HCT116 (cell line): ENCODE results near the gene MITD1. TPM values are rescaled to one million over a fixed set of nuclear protein-coding genes. Genes with fewer than 3 reads are reported as not detected.
A peak's percentile ranks its signal among the peaks of the same experiment; 100 is the strongest.

Experiments used
- ATAC-seq: fragments of 200-7000 bp; cut with Tn5 transposase; 2 replicates; pipeline ENCODE4 v1.9.1; 2020; ENCODE audit warnings: mild to moderate bottlenecking, moderate library complexity
- BruUV-seq: library from RNA; stranded (reverse); fragments of 400-500 nt; replicated peaks from 2 replicates; lab custom pipeline; 2021; lab: Mats Ljungman, UMichigan
- CTCF ChIA-PET: fragments of 300-600 bp; sonication (Branson Sonifier 250); formaldehyde crosslinking; loops from one replicate; lab custom pipeline; 2021; ENCODE audit warnings: antibody characterized with exemption; lab: Charles Lee
- POLR2A ChIA-PET: fragments of 300-600, 350-600 bp; sonication (Branson Sonifier 250); formaldehyde crosslinking; loops from one replicate; lab custom pipeline; 2021; ENCODE audit warnings: antibody characterized with exemption; lab: Charles Lee
- RAD21 ChIA-PET, 2 experiments: fragments of 300-600 bp; sonication (Branson Sonifier 250); formaldehyde crosslinking; loops; one replicate each; lab custom pipeline; 2023; ENCODE audit warnings: low total read pairs in 2 of 2; ENCODE audit not compliant: uncharacterized antibody in 2 of 2, unreplicated experiment in 2 of 2, low non-redundant PET in 1 of 2; lab: Charles Lee
- DNase-seq: peaks from one replicate; pipeline ENCODE4 v3.0.0-alpha.2; 2010; ENCODE audit warnings: low read depth, low spot score
- H2AFZ ChIP-seq: fragments of 200-600 bp; shearing (Covaris generic), sonication (generic); 2 replicates; pipeline ENCODE4 v1.6.1; 2017; ENCODE audit warnings: low read depth, mixed run types, mixed read lengths, antibody characterized with exemption, low read length; ENCODE audit not compliant: poor library complexity, severe bottlenecking
- H3K27ac ChIP-seq: 2 replicates; pipeline ENCODE4 v1.5.1; 2012; ENCODE audit warnings: low read depth, low read length
- H3K27me3 ChIP-seq: fragments of 200-600 bp; sonication (generic); 2 replicates; pipeline ENCODE4 v1.6.1; 2016; ENCODE audit warnings: mixed run types, low read length, mixed read lengths; ENCODE audit not compliant: insufficient read depth
- H3K36me3 ChIP-seq, 2 experiments: fragments of 200-500 bp in 1 of 2; fragments of 200-600 bp in 1 of 2; sonication (Bioruptor generic) in 1 of 2; sonication (generic) in 1 of 2; 2 replicates each; pipeline versions ENCODE4 v1.5.1 to v1.6.1; 2014 to 2016; ENCODE audit warnings: low read length in 2 of 2, inconsistent platforms in 1 of 2, mixed read lengths in 1 of 2, mixed run types in 1 of 2; ENCODE audit not compliant: insufficient read depth in 2 of 2, control insufficient read depth in 1 of 2
- H3K4me1 ChIP-seq, 2 experiments: fragments of 200-600 bp in 1 of 2; sonication (generic) in 1 of 2; 2 replicates each; pipeline versions ENCODE4 v1.5.1 to v1.6.1; 2012 to 2017; ENCODE audit warnings: low read length in 2 of 2, inconsistent platforms in 1 of 2, mild to moderate bottlenecking in 1 of 2, mixed read lengths in 1 of 2, mixed run types in 1 of 2, moderate library complexity in 1 of 2; ENCODE audit not compliant: insufficient read depth in 2 of 2, control insufficient read depth in 1 of 2
- H3K4me2 ChIP-seq: fragments of 200-600 bp; sonication (generic); 2 replicates; pipeline ENCODE4 v1.6.1; 2017; ENCODE audit warnings: mixed run types, low read length, mixed read lengths
- H3K4me3 ChIP-seq, 2 experiments: fragments of 200-600 bp in 1 of 2; sonication (generic) in 1 of 2; replicated peaks in 1 of 2; 2 replicates each; pipeline ENCODE4 v1.5.1; 2011 to 2016; ENCODE audit warnings: low read length in 2 of 2, control low read depth in 1 of 2, low read depth in 1 of 2, mild to moderate bottlenecking in 1 of 2, mixed read lengths in 1 of 2, mixed run types in 1 of 2
- H3K79me2 ChIP-seq: fragments of 200-600 bp; sonication (generic); 2 replicates; pipeline ENCODE4 v1.6.1; 2017; ENCODE audit warnings: mild to moderate bottlenecking, mixed run types, low read length, moderate library complexity, mixed read lengths; ENCODE audit not compliant: insufficient read depth
- H3K9ac ChIP-seq: fragments of 200-600 bp; sonication (generic); 2 replicates; pipeline ENCODE4 v1.6.1; 2016; ENCODE audit warnings: low read length, mixed read lengths
- H3K9me2 ChIP-seq: fragments of 200-600 bp; sonication (generic), shearing (Covaris generic); 2 replicates; pipeline ENCODE4 v1.6.1; 2017; ENCODE audit warnings: mixed run types, mild to moderate bottlenecking, moderate library complexity; ENCODE audit not compliant: insufficient read depth
- H3K9me3 ChIP-seq, 2 experiments: fragments of 200-500 bp in 1 of 2; fragments of 200-600 bp in 1 of 2; sonication (Bioruptor generic) in 1 of 2; sonication (generic) in 1 of 2; 2 replicates each; pipeline ENCODE4 v1.6.1; 2014 to 2017; ENCODE audit warnings: low read length in 2 of 2, mixed read lengths in 2 of 2, inconsistent platforms in 1 of 2, low read depth in 1 of 2, mild to moderate bottlenecking in 1 of 2, mixed run types in 1 of 2, moderate library complexity in 1 of 2; ENCODE audit not compliant: control insufficient read depth in 1 of 2, insufficient read depth in 1 of 2
- H4K20me1 ChIP-seq: fragments of 200-600 bp; sonication (generic), shearing (Covaris generic); 2 replicates; pipeline ENCODE4 v1.6.1; 2017; ENCODE audit warnings: mixed run types, mild to moderate bottlenecking, moderate library complexity; ENCODE audit not compliant: insufficient read depth
- EGR1 ChIP-seq: IDR thresholded peaks from 2 replicates; pipeline ENCODE4 v1.6.1; 2012; ENCODE audit warnings: low read depth
- EZH2phosphoT487 ChIP-seq: fragments of 200-600 bp; IDR thresholded peaks from 2 replicates; pipeline ENCODE4 v1.6.1; 2018; ENCODE audit warnings: antibody characterized with exemption, borderline replicate concordance
- POLR2AphosphoS5 ChIP-seq: IDR thresholded peaks from 2 replicates; pipeline ENCODE4 v1.6.1; 2011; ENCODE audit warnings: mild to moderate bottlenecking, low read depth, low read length, moderate library complexity
- RAD21 ChIP-seq: IDR thresholded peaks from 2 replicates; pipeline ENCODE4 v1.6.1; 2012; ENCODE audit warnings: low read depth, mild to moderate bottlenecking
- ZBTB33 ChIP-seq: IDR thresholded peaks from 2 replicates; pipeline ENCODE4 v1.6.1; 2011; ENCODE audit warnings: mild to moderate bottlenecking, low read length, moderate library complexity; ENCODE audit not compliant: insufficient replicate concordance; ENCODE audit errors: extremely low read depth
- intact Hi-C: fragments of 100-400 bp; cut with micrococcal nuclease; formaldehyde crosslinking; loops from 2 replicates; pipeline ENCODE4 v1.10.0; 2022
- total RNA-seq: library from RNA; stranded (reverse); gene quantifications from one replicate; pipeline ENCODE4 v1.2.1, GENCODE V29; 2021; ENCODE audit not compliant: unreplicated experiment

The MITD1 gene
- total RNA-seq, 1 experiment from 2014 or later = 20.7 TPM

- TSS peak; percentile 68 for BruUV-seq
- H3K27me3 ChIP-seq = no peaks in the 10 kb centered on the region
- H3K9me3 ChIP-seq = no peaks in the 10 kb centered on the region
- CTCF ChIA-PET = no interaction called here
- no peaks in the 10 kb centered on the region for H4K20me1 ChIP-seq
- peak overlapping the region; percentile 61 for H3K27ac ChIP-seq
- H3K4me1 ChIP-seq = peaks cover 13 to 15% of the 10 kb centered on the region in 2 experiments
- no peaks in the 10 kb centered on the region for H3K9me2 ChIP-seq
- DNase-seq = no peak
- 0 out of 4 replicates have a peak, but pooled peaks cover 0 to 3% of the 10 kb centered on the region in 2 experiments for H3K36me3 ChIP-seq
- H3K79me2 ChIP-seq = peaks cover 5% of the 10 kb centered on the region; the same call in 1 of the 2 replicates
- peak overlapping the region; percentile 70 for H3K4me2 ChIP-seq
- intact Hi-C loops = loop anchor here (10.0 kb wide), 1 partner anchor 341 kb away; the partner anchor contains the start of gene REV1
- POLR2A ChIA-PET = interaction anchor here (1.0 to 1.5 kb wide), 2 partner anchors 10 to 13 kb away, joined by 5 to 9 read pairs; partner anchors contain the start of gene C2orf15
- TF ChIP-seq EGR1 (no peak), POLR2AphosphoS5 (no peak), ZBTB33 (no peak), EZH2phosphoT487 (no peak), RAD21 (no peak)
- peak overlapping the region; percentile 71 to 81 for H3K4me3 ChIP-seq
- H2AFZ ChIP-seq = peak overlapping the region; percentile 24
- ATAC-seq = no peak
- RAD21 ChIA-PET = no interaction called here
- peak overlapping the region; percentile 78 for H3K9ac ChIP-seq
These were observed 26.8 kb downstream of the MITD1 start for GRCh38 chr2:99153921-99154604.
